Measurements from ENCODE around the gene BBOX1.
"Not testable (repeated sequence)": the region's sequence is repeated elsewhere in the genome, so short reads cannot be mapped to it uniquely, and the experiment has no call there.

The BBOX1 gene

GRCh38 chr11:27124514-27125264, 84.1 kb downstream of the BBOX1 start:
- peak; percentile 55 for DNase-seq (ENCODE audit: low read depth, low spot score)
- in situ Hi-C loops (cut with HindIII; ENCODE audit: low sequenced_read_pairs) = no loop called here
- H3K4me3 ChIP-seq (ENCODE audit: low read depth, low read length) = no peak overlapping the region
- TF ChIP-seq, protein P1, sequence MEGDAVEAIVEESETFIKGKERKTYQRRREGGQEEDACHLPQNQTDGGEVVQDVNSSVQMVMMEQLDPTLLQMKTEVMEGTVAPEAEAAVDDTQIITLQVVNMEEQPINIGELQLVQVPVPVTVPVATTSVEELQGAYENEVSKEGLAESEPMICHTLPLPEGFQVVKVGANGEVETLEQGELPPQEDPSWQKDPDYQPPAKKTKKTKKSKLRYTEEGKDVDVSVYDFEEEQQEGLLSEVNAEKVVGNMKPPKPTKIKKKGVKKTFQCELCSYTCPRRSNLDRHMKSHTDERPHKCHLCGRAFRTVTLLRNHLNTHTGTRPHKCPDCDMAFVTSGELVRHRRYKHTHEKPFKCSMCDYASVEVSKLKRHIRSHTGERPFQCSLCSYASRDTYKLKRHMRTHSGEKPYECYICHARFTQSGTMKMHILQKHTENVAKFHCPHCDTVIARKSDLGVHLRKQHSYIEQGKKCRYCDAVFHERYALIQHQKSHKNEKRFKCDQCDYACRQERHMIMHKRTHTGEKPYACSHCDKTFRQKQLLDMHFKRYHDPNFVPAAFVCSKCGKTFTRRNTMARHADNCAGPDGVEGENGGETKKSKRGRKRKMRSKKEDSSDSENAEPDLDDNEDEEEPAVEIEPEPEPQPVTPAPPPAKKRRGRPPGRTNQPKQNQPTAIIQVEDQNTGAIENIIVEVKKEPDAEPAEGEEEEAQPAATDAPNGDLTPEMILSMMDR (IDR thresholded peaks at IDR 0.05; ENCODE audit: low read depth, low read length) = peak; percentile 15

DNA sequence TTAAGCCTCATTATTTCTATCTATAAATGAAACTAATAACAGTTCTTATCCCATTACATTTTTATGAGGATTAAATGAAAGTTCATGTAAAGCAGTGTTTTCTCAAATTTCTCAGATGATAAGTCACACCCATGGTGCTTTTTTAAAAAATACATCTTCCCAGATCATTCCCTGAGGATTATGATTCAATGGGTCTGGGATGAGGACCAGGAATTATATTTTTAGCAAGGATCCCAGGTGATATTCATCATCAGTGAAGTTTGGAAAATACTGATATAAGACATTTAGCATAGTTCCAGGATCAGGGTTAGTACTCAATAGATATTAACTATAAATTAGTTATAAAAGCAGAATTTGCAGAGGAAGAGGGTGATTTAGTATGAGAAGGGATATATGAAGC, 89.1 kb downstream of the BBOX1 start:
- DNase-seq (ENCODE audit: low read depth, low spot score) = no peak
- in situ Hi-C loops (cut with HindIII; ENCODE audit: low sequenced_read_pairs) = no loop called here
- no peak overlapping the region for H3K4me3 ChIP-seq (ENCODE audit: low read depth, low read length)
- TF ChIP-seq, protein P1 (IDR thresholded peaks at IDR 0.05; ENCODE audit: low read depth, low read length) = no peak

DNA sequence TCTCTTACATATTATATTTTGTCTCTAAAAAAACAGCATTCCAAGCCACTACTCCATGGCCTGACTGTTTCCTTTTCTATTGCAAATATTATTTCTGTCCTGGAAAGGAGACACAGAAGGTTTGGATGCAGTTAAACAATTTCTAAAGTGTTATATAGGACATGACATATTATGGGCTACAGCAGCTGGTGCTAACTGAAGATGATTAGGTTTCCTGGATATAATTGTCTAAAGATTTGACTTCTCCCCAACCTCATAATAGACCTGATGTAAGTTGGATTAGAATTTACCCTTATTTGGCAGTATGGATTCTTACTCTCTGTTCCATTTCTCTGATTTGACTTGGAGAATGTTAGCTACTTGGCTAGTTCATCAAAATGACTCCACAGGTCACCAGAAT, 90.2 kb downstream of the BBOX1 start:
- in situ Hi-C loops (cut with HindIII; ENCODE audit: low sequenced_read_pairs) = no loop called here
- TF ChIP-seq, protein P1 (IDR thresholded peaks at IDR 0.05; ENCODE audit: low read depth, low read length) = no peak
- no peak overlapping the region for H3K4me3 ChIP-seq (ENCODE audit: low read depth, low read length)
- no peak for DNase-seq (ENCODE audit: low read depth, low spot score)

DNA sequence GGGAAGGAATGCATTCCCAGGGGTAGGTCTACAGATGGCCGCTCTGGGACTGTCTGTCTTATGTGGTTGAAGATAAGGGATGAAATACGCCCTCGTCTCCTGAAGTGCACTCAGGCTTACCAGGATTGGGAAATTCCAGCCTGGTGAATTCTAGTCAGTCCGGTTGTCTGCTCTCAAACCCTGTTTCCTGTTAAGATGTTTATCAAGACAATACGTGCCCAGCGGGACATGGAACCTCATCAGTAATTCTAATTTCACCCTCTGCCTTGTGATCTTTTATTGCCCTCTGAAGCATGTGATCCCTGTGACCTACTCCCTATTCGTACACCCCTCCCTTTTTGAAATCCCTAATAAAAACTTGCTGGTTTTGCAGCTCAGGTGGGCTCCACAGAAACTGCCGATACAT, 95.3 kb downstream of the BBOX1 start:
- H3K4me3 ChIP-seq (ENCODE audit: low read depth, low read length); DNase-seq (ENCODE audit: low read depth, low spot score); in situ Hi-C loops (cut with HindIII; ENCODE audit: low sequenced_read_pairs): not testable (repeated sequence)

DNA sequence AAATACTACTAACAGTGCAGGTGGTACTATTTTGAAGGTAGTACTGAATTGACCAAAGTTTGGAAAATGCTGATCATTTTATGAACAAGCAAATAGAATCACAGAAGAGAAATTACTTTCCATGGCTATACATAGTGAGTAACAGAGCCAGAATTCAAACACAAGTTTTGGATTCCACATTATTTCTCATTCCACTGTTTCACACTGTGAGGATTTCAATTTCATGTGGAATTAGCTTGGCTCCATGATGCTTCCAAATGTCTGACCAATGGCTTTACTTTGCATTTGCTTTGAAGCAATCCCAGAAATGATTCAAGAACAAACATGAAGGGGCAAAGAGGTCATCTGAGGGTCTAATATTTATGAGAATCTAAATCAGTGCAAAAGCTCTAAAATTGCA, 98.1 kb downstream of the BBOX1 start:
- no peak for DNase-seq (ENCODE audit: low read depth, low spot score)
- in situ Hi-C loops (cut with HindIII; ENCODE audit: low sequenced_read_pairs) = no loop called here
- TF ChIP-seq, protein P1 (IDR thresholded peaks at IDR 0.05; ENCODE audit: low read depth, low read length) = no peak
- no peak overlapping the region for H3K4me3 ChIP-seq (ENCODE audit: low read depth, low read length)

- in situ Hi-C loops (cut with HindIII; ENCODE audit: low sequenced_read_pairs) = no loop called here
- H3K4me3 ChIP-seq (ENCODE audit: low read depth, low read length) = no peak overlapping the region
- TF ChIP-seq, protein P1 (IDR thresholded peaks at IDR 0.05; ENCODE audit: low read depth, low read length) = no peak
- no peak for DNase-seq (ENCODE audit: low read depth, low spot score)
These were observed 99.2 kb downstream of the BBOX1 start for GRCh38 chr11:27139742-27140367.

GRCh38 chr11:27141576-27141975, 101.0 kb downstream of the BBOX1 start:
- H3K4me3 ChIP-seq (ENCODE audit: low read depth, low read length) = no peak overlapping the region
- in situ Hi-C loops (cut with HindIII; ENCODE audit: low sequenced_read_pairs) = no loop called here
- TF ChIP-seq, protein P1 (IDR thresholded peaks at IDR 0.05; ENCODE audit: low read depth, low read length) = no peak
- DNase-seq (ENCODE audit: low read depth, low spot score) = no peak

All from astrocyte of the spinal cord (primary cell).